Colonic mucosa (tissue), 4 donors: ENCODE results near the gene GSK3A. TPM values are rescaled to one million over a fixed set of nuclear protein-coding genes. Genes with fewer than 3 reads are reported as not detected.

ENCODE experiments used
- DNase-seq: peaks from one replicate; pipeline ENCODE4 v3.0.0-alpha.2; 2020
- H3K27ac ChIP-seq: fragments of 200-600 bp; one replicate; pipeline ENCODE4 v1.8.0; 2021
- H3K27me3 ChIP-seq: fragments of 200-600 bp; one replicate; pipeline ENCODE4 v1.8.0; 2021
- H3K36me3 ChIP-seq: fragments of 200-600 bp; one replicate; pipeline ENCODE4 v1.8.0; 2021
- H3K4me1 ChIP-seq: fragments of 200-600 bp; one replicate; pipeline ENCODE4 v1.8.0; 2021; ENCODE audit warnings: mild to moderate bottlenecking
- H3K4me3 ChIP-seq: fragments of 200-600 bp; one replicate; pipeline ENCODE4 v1.8.0; 2021
- H3K9ac ChIP-seq, 2 donors: one replicate each; pipeline ENCODE4 v1.7.0; 2013; ENCODE audit warnings: control low read depth in 2 of 2, low read depth in 2 of 2, low read length in 2 of 2
- H3K9me3 ChIP-seq: fragments of 200-600 bp; one replicate; pipeline ENCODE4 v1.8.0; 2021
- intact Hi-C: fragments of 100-400 bp; cut with DNase I; formaldehyde crosslinking; loops from one replicate; pipeline ENCODE4 v1.14.1; 2022
- total RNA-seq, 2 donors: library from RNA; stranded (reverse); fragmentation: NEBNext Ultra II Directional in 1 of 2; extraction: Animal tissue kit (Norgen Biotek cat#: 25700) in 1 of 2; gene quantifications; one replicate each; pipeline ENCODE4 v1.2.1, GENCODE V29; 2021
- TF ChIP-seq, protein P1 (sequence below): fragments of 200-600 bp; IDR thresholded peaks from one replicate; pipeline ENCODE4 v1.8.0; 2022; ENCODE audit warnings: antibody characterized with exemption, mild to moderate bottlenecking
- donor health status: healthy.
- donor health status: DM: no; HTN: no; CAD: no.
- donor health status: DM: no; HTN: no; CAD: no.

The GSK3A gene
- total RNA-seq, 2 donors from 2014 or later = 47.8 to 51.8 TPM

DNA sequence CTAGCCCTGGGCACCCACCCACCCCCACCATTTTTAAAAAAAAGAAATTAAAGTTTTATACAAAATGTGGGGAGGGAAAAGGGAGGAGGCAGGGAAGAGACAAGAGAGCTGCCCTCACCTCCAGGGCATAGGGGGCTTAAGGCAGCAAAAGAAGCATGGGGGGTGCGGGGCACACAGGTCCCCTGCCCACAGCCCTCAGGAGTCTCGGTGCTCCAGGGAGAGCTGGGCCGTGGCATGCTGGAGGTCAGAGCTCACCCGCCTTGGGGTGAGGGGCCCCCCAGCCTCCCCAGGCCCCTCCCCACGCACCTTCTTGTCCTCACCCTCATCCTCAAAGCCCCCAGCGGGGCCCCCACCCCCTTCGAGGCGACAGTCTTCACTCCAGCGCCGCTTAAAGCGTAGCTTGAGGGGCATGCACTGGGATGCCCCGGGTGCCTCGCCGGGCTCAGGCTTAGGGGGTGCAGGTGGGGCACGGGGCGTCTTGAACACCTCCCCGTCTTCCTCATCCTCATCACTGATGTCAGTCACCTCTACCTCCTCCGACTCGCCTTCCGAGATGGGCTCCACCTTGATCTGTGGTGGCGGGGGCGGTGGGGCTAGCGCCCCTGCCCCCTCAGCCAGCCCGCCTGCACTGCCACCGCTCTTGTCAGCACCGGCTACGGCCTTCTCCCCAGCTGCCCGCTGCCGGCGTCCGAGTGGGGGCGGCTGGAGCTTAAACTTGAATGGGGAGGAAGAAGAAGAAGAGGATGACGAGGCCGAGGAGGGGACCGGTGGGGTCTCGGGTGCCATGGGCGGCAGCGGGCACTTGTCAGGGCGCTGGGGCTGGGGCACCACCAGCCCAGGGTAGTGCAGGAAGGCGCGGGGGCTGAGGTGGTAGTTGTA, 6.1 kb upstream of the GSK3A start:
- no peak for DNase-seq
- no peaks in the 10 kb centered on the region for H3K9me3 ChIP-seq
- TF ChIP-seq, protein P1, sequence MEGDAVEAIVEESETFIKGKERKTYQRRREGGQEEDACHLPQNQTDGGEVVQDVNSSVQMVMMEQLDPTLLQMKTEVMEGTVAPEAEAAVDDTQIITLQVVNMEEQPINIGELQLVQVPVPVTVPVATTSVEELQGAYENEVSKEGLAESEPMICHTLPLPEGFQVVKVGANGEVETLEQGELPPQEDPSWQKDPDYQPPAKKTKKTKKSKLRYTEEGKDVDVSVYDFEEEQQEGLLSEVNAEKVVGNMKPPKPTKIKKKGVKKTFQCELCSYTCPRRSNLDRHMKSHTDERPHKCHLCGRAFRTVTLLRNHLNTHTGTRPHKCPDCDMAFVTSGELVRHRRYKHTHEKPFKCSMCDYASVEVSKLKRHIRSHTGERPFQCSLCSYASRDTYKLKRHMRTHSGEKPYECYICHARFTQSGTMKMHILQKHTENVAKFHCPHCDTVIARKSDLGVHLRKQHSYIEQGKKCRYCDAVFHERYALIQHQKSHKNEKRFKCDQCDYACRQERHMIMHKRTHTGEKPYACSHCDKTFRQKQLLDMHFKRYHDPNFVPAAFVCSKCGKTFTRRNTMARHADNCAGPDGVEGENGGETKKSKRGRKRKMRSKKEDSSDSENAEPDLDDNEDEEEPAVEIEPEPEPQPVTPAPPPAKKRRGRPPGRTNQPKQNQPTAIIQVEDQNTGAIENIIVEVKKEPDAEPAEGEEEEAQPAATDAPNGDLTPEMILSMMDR = no peak
- intact Hi-C loops = loop anchor here (5.0 kb wide), 2 partner anchors 49 to 116 kb away; partner anchors contain the start of gene POU2F2
- no peaks in the 10 kb centered on the region for H3K27me3 ChIP-seq
- no peak overlapping the region for H3K9ac ChIP-seq
- peaks cover 6% of the 10 kb centered on the region for H3K4me1 ChIP-seq
- H3K36me3 ChIP-seq = no peaks in the 10 kb centered on the region
- no peak overlapping the region for H3K27ac ChIP-seq
- no peak overlapping the region for H3K4me3 ChIP-seq

DNA sequence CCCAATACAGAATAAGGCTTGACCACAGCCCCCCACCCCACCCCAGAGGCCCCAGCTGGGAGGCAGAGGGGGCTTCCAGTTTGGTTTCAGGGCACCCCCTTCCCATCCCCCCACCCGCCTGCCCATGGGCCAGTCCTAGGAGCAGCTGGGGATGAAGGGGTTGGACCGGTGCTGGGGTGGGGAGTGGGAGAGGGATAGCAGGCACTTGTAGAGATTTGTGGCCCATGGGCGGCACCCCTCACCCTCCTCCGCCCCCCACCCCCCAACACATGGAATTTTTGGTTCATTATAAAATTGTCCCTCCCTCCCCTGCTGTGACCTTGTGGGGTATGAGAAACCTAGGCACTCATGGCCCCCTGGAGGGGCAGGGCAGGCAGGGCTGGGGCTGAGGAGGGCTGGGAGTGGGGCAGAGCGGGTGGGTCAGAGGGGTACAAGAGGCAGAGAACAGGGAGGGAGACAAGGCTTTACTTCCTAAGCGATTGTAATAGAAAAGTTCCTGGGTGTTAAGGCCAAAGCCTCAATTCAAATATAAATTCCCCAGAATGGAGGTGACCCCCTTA, 5.3 kb upstream of the GSK3A start:
- Histone ChIP-seq H3K27me3 (no peaks in the 10 kb centered on the region), H3K9ac (no peak overlapping the region), H3K4me1 (peaks cover 6% of the 10 kb centered on the region), H3K9me3 (no peaks in the 10 kb centered on the region), H3K4me3 (no peak overlapping the region), H3K27ac (no peak overlapping the region), H3K36me3 (no peaks in the 10 kb centered on the region)
- intact Hi-C loops = loop anchor here (2.0 to 5.0 kb wide), 3 partner anchors 31 to 115 kb away; partner anchors contain the start of gene POU2F2
- no peak for DNase-seq
- TF ChIP-seq, protein P1 = no peak

DNA sequence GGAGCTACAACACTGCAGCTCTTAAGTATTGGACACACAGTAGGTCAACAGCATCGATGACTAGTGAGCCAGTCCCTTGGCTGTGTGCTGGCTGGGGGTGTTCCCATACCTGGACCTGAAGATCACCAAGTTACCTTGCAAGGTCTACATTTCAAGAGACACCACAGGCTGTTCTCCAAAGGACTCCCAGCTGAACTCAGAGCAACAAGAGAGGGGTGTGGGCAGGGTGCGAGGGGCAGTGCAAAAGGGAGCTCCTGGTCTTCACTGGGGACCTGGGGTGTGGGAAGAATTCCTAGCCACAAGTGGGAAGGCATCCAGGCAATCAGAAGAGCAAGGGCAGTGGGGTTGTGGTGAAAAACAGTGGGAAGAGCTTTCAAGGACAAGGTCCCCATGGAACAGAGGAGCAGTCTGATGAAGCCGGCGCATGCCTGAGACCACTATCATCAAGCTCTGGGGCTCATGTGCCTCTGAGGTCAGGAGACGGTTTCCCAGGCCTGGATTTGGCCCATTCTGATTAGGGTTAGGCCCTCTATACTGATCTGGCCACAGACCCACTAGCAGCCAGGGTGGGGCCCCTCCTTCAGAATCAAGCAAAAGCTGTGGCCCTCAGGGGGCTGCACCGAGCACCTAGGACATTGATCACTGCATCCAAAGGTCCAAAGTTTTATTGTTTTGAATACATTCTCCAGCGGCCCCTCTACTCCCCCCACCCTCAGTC, 4.7 kb upstream of the GSK3A start:
- Histone ChIP-seq H3K27ac (peak overlapping the region; percentile 4), H3K4me1 (peaks cover 6% of the 10 kb centered on the region), H3K4me3 (no peak overlapping the region), H3K9me3 (no peaks in the 10 kb centered on the region), H3K27me3 (no peaks in the 10 kb centered on the region), H3K9ac (no peak overlapping the region), H3K36me3 (no peaks in the 10 kb centered on the region)
- DNase-seq = no peak
- TF ChIP-seq, protein P1 = no peak
- intact Hi-C loops = loop anchor here (2.0 to 5.0 kb wide), 3 partner anchors 32 to 115 kb away; partner anchors contain the start of gene POU2F2

DNA sequence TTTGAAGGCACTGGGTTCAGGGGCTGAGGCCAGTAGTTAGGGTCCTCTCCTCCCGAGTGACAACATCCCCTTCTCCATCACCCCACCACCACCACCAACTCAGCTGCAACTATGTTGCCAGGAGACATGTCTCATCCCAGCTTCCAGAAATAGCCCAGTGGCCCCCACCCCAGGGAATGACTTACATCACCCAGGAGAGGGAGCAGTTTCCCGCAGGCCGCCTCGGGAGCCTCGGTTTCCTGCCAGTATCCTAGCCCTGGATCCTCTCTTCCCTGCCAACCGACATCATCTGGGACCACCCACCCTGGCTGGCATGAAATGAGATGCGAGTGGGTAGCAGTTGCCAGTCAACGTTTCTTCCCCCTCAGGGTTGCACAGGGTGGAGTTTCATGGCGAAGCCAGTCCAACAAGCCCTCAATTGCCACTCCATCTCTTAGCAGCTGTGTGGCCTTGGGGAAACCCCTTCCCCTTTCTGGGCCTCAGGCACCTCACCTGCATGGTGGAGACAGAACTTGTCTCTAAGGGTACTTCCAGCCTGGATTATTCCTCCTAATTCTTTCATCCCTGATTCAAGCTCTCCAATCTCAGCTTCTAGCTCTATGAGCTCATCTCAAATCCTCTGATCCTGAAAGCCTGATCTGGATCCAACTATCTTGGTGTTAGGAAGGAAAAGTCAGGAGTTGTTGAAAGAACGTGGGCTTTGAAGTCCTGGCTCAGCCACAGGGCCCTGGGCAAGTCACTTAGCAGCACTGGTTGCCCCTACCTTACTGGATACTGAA, 3.9 kb upstream of the GSK3A start:
- peaks cover 3% of the 10 kb centered on the region for H3K4me1 ChIP-seq
- no peak overlapping the region for H3K9ac ChIP-seq
- intact Hi-C loops = loop anchor here (2.0 to 5.0 kb wide), 3 partner anchors 32 to 114 kb away; partner anchors contain the start of gene POU2F2
- H3K9me3 ChIP-seq = no peaks in the 10 kb centered on the region
- TF ChIP-seq, protein P1 = peak; percentile 54
- peak; percentile 68 for DNase-seq
- no peaks in the 10 kb centered on the region for H3K27me3 ChIP-seq
- H3K27ac ChIP-seq = peak overlapping the region; percentile 4
- H3K36me3 ChIP-seq = no peaks in the 10 kb centered on the region
- no peak overlapping the region for H3K4me3 ChIP-seq
